ENCODE data around the gene CBX4.

CBX4 gene

DNA sequence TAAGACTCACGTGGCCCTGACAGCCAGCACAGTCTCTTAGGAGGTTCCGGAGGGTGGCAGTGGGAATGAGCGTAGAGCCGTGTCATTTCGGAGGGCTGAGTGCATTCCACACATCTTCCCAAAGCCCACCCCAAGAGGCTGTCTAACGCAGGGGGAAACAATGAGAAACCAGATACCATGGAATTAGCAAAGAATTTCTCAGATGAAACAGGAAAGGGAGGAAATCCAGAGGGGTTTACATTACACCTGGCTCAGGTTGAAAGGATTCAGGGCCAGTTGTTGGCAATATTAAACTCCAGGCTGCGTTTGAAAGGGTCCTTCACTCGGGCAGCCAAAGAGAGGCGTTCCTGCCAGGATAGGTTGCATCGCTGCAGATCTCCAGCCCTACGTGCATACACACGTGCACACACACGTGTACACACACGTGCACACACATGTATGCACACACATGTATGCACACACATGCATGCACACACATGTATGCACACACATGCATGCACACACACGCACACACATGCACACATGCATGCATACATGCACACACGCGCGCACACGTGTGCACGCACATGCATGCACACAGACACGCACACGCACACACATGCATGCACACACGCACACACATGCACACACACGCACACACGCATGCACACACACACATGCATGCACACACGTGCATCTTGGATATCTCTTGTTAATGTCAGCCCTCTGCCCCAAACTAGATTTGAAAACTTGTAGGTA lies 12.2 kb downstream of the CBX4 start:
- DNase-seq, result no peak

DNA sequence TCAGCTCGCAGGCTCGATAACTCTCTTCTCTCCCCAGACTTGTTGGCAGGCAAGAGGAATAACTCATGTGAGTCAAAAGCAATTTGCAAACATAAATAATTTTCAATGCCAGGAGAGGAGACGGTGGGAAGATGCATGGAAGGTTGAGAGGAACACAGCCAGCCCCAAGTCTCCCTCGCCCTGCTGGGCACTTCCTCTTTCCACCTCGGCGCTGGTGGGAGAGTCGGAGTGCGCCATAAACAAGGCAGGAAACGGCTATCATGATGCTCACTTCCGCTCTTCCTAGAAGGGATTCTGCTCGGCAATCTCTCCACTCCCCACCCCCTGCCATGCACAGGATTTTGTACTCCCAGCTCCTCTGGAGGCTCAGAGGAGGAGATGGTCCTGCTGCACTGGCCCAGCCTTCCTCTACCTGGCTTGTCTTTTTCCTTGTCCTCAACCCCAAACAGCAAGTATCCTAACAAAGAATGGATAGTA lies 13.0 kb downstream of the CBX4 start:
- DNase-seq, result no peak

DNA sequence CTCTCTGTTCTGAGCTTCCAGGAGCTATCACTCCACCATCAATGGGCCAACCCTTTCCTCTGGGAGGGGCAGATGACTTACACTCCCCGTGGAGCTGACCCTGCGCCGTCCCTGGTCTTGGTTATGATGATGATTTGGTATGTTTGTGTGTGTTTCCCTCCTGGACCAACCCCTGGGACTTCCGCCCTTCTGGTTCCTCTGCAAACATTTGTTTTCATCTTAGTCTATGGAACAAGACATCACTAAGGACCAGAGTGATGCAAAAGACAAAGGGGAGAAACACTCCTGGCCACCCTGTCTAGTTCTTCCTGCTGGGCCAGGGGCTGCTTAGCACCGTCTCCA lies 13.7 kb downstream of the CBX4 start:
- no peak for DNase-seq

DNA sequence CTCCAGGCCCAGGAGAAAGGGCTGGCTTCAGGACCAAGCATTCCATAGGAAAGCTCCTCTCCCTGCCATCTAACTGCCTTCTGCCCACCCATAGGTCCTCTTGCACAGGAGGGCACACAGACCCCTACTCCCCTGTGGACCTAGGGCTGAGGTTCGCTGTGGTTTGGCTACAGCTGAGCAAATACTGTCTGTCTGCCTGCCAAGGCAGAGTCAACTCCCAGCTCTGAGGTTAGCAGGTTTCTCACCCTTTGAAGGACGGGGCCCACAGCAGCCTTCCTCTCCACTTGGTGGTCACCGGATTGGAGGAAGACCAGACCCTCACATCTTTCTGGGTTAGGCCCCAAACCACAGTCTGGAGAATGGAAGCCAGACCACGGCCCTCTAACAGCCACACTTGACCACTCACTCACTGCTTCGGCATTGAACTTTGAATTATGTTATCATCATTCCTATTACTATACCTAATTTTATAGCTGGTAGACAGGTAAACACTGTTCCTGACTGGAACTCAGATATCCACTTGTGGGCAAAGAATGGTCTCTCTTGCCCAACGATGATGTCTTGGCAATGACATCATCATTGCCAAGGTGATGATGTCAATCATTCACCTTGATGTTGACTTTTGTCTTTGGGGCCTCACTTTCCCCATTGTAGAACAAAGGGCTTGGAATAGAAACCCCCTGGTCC lies 14.2 kb downstream of the CBX4 start:
- no peak for DNase-seq

DNA sequence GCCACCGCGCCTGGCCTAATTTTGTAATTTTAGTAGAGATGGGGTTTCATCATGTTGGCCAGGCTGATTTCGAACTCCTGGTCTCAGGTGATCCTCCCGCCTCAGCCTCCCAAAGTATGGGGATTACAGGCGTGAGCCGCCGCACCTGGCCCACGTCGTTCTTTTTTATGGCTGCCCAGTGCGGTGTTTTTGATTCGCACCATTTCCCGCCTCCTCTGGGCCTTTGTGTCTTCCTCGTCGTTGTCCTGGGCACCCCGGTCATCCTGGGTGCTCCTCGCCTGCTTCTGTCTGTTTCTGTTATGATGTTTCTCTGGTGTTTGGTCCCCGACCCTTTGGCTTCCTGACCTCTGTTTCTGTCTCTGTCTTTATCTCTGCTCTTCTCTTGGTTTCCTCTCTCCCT lies 15.0 kb downstream of the CBX4 start:
- DNase-seq, result no peak

DNA sequence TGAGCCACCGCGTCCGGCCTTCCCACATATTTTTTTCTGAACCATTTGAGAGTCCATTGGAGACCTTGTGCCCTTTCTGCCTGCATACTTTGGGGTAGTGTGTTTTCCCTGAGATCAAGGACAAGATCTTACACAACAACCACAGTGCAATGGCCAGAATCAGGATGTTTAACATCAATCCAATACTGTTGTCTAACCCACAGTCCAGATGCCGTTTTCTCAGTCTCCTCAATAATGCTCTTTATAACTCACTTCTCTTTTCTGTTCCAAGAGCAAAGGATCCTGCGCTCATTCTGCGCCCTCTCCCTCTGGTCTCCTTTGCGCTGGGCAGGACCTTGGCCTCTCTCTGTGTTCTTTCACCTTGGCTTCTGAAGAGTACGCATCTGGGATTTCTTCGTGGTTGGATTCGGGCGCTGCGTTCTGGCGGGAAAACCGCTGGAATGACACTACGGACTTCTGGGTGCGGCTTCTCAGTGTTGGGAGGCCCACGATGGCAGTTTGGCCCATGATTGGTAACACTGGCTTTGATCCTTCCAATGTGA lies 16.6 kb downstream of the CBX4 start:
- DNase-seq, result no peak

DNA sequence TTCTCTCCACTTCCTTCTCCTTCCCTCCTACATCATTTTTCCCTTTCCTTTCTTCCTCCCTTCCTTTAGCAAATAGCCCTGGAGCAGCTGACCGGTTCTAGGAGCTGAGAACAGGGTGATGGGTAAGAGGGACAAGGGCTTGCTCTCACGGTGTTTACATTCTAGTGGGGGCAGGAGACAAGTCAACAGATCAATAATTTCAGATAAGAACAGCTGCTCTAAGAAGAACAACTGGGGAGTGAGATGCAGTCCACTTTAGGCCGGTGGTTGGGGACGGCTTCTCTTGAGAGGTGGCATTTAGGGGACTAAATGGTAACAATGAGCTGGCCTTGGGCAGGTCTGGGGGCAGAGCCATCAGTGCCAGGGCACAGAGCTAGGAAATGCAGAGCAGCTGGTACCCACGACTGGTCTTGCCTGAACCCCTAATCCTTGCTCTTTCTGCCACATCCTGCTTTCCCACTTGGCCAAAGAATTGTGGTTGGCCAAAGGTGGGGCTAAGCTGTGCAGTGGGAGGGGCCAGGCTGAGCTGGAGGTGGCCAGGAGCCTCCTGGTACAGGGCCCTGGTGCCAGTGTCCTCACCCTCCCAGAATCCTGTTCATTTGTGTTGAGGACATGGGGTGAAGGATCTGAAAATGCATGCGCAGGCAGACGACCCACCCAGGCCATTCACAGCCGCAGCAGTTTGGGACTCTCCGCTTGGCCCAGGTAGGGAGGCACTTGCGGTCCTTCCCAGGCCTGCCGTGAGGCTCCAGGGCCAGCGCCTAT lies 17.7 kb downstream of the CBX4 start:
- DNase-seq, result no peak

DNA sequence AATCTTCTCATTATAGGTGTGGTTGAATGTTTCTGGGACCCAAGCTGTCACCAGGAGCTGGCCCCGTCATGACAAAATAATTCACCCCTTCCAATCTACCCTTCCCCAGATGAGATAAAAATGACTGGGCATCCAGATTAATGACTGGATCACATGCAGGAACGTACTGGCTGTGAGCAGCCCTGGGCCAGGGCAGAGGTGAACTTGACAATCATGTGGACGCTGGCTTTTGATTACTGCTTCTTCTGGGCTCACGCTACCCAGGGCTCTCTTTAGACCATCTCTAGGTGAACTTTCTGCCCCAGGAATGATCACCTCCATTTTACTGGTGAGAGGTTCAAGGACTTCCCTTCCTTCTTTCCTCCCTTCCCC lies 18.3 kb downstream of the CBX4 start:
- DNase-seq, result no peak

DNA sequence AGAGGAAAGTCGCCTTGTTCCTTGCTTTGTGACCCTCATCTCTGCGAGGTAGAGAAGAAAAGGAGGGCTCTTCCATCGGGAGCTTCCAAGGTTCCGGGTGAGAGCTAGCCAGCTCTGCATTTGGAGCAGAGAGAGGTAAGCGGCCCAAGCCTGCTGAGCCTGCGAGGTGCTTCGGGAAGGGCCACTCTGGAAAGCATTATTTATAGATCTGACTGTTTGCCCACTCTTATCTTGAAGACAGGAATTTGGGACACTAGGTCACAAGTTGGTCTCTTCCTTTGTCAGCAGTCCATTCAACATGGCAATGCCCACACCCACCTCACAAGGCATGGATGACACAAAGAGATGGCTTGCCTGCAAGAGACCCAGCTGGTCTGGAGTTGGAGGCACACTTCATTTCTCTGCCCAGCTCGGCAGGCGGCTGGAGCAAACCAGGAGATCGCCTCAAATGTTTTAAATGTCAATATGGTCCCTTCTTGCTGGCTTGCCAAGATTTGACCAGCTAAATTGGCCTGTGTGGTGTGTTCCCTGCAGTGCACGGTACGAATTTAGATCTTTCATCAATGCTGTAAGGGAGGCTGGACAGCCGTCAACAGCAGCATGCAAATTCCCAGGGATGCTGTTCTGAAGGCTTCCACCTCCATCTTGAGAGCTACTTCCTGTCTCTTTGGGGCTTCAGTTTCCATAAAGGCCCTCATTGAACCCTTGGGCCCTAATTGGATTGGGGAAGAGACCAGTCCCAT lies 19.5 kb downstream of the CBX4 start:
- no peak for DNase-seq

DNA sequence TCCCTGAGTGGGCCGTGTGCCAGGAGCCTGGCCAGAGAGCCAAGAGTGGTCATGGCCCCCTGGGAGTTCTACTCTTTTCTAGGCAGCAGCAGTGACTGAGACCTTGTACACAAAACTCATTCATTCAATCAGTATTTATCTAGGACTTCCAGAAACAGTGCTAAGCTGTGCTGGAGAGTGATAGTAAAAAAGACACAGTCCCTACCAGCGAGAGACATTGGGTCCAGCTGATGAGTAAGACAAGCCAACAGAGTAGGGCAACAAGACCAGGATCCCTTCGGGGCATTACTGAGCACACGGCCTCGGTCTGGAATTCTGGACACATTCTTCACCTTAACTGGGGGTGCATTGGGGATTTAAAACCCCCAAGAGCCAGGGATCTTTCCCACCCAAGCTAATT lies 20.2 kb downstream of the CBX4 start:
- DNase-seq, result no peak

DNA sequence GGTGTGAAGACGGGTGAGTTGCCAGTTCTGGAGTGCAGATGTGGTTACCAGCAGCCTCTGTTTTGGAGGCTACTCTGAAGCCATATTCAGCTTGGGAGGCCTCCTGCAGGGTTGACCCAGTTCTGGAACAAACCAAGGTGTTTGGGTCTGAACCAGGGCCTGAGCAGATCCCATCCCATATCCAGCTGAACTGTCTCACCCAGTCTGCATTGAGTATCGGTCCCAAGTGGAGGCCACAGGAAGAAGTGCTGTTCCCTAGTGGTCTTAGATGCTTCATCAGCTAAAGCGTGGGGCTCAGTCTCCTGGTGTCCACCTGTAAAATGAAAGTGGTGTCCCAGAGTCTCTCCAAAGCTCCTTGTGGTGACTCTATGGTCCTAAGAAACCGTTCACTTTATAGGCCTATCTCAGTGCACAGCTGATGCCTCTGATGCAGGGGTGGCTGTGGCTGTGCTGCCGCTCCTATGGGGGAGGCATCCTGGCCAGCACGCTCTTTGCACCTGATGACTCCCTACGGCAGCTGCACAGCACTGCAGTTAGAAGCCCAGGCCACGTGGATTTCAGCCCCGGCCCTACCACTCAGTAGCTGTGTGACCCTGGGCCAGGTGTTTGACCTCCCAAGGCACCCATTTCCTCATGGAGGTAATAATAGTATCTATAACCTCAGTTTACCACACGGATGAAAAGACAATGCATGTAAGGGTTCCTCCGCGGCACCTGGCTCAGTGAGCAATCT lies 21.0 kb downstream of the CBX4 start:
- DNase-seq, result no peak

DNA sequence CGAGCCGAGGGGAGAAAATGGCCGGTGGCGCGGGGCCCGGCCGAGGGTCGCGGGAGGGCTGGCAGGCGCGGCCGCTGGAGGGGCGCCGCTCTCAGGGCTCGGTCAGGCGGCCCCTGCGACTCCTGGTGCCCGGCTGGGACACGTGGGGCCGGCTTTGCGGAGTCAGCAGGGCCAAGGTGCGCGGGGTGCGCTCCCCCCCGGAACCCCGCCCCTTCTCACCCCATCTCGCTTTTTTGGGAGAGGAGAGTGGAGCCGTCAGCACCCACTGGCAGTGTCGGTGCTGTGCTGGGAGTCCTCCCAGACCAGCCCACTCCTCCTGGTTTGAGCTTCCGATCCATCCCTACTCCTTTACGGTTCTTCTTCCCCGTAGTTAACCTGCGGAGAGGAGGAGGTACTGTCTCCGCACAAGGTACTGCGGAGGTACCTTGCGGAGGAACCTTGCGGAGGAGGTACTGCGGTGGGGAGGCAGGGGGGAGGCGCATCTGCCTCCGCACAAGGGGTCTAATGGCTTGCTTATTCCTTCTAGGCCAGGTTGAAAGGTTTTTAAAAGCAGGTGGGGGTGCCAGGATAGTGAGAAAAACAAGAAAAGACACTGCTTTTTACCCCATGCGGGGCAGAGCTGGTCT lies 23.3 kb downstream of the CBX4 start:
- DNase-seq, result no peak

DNA sequence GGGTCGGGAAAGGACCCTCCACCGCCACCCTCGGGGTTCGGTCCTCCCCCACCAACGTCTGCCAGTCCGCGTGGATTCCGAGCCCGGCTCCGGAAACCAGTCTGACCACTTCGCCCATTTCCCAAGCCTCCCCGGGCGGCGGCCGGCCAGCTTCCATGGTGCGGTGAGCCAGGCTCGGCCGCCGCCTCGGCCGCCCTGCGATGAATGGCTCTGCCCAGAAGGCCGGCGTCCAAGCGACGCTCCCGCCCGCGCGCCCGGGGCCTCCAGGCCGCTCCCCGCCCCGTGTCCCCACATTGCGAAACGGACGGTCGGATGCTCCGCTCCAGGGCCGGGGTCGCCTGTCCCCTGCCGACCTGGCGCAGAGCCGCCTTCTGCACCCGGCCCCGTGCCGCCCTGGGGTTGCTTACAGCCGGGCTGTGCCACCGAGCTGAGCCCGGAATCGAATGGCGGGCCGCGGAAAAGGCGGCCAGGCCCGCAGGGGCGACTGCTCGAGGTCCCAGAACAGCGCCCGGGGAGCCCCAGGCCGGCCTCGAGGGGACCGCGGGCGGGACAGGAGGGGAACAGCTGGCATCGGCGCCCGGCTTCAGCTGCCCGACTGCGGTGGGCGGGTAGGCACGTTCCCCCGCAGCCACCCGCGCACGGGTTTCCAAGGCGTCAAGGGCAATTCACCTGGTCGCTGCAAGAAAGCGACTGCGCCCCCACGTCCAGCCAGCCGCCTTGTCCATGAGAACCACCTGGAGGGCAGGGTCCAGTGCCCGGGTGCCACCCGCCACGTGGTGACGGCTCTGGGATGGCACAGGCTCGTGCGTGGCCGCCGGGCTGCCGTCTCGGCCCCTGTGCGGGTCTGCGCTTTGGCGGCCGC lies 24.0 kb downstream of the CBX4 start:
- DNase-seq, result no peak

DNA sequence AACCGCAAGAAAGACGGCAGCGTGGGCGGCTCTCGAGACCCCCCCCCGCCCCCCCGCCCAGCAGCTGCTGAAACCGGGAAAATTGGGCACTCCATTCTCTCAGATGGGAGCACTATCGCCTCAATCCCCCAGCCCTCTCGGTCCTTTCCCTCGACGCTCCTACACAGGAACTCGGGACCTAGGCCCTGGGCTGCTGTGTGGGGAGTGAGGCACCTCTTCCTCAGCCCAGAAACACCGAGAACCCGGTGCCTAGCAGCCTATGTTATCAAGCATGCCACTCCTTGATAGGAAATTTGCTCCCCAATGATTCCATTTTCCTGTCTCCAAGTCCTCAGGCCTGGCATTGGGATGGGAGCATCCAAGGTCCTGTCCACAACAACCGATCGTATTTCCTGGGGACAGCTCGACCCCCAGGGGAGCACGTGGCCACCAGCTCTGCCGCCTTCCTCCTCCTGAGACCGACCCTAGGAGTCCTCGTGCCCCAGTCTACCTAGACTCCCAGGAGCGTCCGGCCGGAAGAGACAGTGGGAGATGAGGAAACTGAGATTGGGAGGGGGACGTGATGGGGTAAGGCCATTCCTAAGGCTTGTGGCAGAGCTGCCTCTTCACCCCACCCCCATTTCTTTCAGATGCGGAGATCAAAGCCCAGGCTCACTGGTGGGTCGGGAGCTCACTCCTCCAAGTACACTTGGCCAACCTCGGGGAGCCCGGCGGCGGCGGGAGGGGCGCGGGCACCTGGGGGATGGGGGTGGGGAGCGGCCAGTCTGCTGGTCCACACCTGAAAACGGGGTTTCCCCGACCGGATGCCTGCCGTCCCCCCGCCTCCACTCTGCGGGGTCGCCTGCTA lies 24.9 kb downstream of the CBX4 start:
- DNase-seq, result no peak

DNA sequence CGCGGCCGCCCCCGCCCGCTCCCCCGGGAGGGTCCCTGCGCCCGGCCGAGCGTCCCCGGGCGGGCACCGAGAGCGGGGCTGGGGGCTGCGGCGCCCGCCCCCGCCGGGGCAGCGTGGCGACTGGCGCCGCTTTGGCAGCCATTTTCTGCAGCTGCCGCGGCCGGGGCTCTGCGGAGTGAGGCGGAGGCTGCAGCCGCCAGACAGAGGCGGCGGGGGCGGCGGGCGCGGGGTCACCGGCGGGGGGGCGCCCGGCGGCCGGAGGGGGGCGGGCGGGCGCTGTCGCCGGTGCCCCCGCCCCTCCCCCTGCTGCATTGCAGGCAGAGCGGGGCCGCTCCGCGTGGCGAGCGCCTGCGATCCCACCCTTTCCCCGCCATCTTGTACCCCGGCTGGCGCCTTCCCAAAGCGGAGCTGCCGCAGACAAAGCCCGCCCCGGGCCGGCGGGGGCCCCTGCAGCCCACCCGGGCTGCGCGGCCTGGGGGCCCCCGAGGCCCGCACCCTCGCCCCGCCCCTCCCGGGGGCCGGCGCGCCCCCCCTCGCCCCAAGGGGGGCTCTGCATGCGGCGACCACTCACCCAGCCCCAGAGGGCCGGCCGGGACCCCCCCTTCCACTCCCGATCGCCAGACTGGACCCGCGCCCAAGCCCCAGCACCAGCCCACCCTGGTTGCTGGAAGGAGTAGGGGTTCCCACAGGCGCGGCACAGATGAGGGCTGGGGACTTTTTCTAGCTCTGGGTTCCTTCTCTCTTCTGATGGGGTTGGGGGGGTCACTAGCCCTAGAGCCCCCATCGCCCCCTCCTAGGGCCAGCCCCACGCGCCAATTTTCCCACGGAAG lies 25.7 kb downstream of the CBX4 start:
- no peak for DNase-seq

DNA sequence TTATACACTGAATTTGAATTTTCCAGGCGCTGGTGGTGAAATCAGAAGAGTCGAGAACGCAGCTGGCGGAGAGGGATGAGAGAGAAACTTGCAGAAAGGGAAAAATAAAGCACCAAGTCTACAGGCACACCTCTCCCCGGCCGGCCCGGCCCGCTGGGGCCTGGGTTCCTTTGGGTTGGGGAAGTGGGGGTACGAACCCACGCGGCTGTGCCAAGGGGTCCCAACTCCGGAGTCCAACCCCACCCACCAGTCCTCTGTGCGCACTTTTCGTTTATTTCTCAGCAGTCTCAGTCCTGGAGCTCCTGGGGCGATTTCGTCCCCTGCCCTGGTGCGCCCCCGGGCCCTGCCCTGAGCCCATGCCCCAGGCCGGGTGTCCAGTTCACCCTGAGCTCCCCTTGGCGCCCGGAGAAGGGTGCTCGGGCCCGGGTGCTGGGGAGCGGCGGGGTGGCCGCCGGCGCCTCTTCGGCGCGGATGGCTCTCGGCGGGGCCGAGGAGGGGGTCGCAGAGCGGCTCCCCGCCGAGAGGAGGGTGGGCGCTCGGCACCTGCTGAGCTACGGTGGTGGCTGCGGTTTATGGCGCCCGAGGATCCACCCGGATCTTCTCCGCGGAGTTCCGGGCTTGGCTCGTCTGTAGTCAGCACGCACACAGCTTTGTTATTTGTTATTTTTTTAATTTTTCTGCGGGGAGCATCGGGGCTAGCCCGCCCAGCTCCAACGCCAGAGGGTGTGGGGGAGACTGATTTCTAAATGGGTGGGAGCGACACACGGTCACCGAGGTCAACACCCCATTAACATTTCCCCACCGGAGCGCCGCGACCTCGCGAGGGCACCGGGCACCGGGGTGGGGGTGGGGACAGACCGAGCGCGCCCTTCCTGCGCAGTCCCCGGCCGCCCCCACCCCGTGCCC lies 26.6 kb downstream of the CBX4 start:
- DNase-seq, result no peak

DNA sequence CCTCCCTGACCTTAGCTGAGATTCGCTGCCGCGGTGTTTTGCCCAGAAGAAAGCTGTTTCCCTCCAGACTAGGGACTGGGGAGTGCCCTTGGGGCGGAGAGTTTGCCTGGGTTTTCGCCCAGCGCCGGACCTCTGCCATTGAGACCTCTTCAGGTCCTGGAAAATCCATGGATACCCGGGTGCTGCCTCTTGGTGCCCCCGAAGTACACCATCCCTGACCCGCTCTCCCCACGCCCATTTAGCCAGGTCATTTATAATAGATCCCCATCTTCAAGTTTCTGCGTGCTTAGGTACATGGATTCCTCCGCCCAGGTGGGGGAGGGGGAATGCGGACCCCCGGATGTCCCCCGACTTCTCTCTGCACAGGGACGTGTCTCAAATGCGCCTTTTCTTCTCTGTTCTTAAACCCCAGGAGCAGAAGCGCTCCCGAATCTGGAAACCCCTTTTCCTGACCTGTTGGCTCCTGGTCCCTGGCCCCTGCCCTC lies 27.3 kb downstream of the CBX4 start:
- no peak for DNase-seq

Measured in right forelimb (tissue), 1 donor.